Measurements from ENCODE around the gene SPRR4. TPM values are rescaled to one million over a fixed set of nuclear protein-coding genes. Genes with fewer than 3 reads are reported as not detected.

Gene SPRR4
- total RNA-seq, 2 experiments from 2014 or later = not detected

DNA sequence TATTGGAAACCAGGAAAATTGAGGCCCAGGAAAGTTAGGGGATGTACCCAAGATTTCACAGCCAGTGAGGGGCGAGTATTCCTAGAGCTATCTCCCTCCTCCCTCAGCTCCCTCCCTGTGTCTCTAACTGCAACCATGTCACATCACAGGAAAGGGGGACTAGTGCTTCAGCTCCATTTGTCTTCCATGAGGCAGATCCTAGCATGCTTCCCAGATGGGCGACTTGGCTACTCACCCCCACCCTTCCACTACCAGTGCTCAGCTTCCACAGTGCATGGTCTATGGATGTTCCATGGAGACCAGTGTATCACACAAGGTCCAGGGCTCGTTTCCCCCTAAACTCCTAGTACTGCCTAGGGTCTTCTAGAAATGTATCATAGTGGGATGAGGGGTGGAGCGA lies 4.6 kb upstream of the SPRR4 start:
- no peak overlapping the region for H3K4me3 ChIP-seq (ENCODE audit: low read depth, low read length, poor library complexity, severe bottlenecking)
- BruUV-seq (replicated peaks) = no TSS peak
- H4K20me1 ChIP-seq (ENCODE audit: insufficient read depth, low read length) = no peaks in the 10 kb centered on the region
- no peaks in the 10 kb centered on the region for H3K4me1 ChIP-seq (ENCODE audit: insufficient read depth, low read length, poor library complexity, severe bottlenecking)
- DNase-seq (ENCODE audit: low spot score) = no peak
- ChIA-PET POLR2A (no interaction called here), CTCF (ENCODE audit: unreplicated experiment) (no interaction called here)
- no peaks in the 10 kb centered on the region for H3K79me2 ChIP-seq (ENCODE audit: insufficient read depth, low read depth, low read length)
- H3K27ac ChIP-seq (ENCODE audit: low read depth, low read length, poor library complexity, severe bottlenecking) = no peak overlapping the region
- H3K9me3 ChIP-seq (ENCODE audit: low read length) = no peaks in the 10 kb centered on the region
- H3K9me2 ChIP-seq (ENCODE audit: insufficient read depth, low read length) = no peaks in the 10 kb centered on the region
- no peaks in the 10 kb centered on the region for H3K36me3 ChIP-seq (ENCODE audit: insufficient read depth, low read length)
- H2AFZ ChIP-seq (ENCODE audit: low read length) = no peak overlapping the region
- no peak for TF ChIP-seq EZH2phosphoT487 (IDR thresholded peaks at IDR 0.05; ENCODE audit: borderline replicate concordance, low read depth, low read length)
- TF ChIP-seq, protein P1, sequence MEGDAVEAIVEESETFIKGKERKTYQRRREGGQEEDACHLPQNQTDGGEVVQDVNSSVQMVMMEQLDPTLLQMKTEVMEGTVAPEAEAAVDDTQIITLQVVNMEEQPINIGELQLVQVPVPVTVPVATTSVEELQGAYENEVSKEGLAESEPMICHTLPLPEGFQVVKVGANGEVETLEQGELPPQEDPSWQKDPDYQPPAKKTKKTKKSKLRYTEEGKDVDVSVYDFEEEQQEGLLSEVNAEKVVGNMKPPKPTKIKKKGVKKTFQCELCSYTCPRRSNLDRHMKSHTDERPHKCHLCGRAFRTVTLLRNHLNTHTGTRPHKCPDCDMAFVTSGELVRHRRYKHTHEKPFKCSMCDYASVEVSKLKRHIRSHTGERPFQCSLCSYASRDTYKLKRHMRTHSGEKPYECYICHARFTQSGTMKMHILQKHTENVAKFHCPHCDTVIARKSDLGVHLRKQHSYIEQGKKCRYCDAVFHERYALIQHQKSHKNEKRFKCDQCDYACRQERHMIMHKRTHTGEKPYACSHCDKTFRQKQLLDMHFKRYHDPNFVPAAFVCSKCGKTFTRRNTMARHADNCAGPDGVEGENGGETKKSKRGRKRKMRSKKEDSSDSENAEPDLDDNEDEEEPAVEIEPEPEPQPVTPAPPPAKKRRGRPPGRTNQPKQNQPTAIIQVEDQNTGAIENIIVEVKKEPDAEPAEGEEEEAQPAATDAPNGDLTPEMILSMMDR (conservative IDR thresholded peaks at IDR 0.05; ENCODE audit: low read length) = no peak
- intact Hi-C loops (cut with micrococcal nuclease; ENCODE audit: unreplicated experiment) = no loop called here
- no peak overlapping the region for H3K4me2 ChIP-seq (ENCODE audit: low read length)

DNA sequence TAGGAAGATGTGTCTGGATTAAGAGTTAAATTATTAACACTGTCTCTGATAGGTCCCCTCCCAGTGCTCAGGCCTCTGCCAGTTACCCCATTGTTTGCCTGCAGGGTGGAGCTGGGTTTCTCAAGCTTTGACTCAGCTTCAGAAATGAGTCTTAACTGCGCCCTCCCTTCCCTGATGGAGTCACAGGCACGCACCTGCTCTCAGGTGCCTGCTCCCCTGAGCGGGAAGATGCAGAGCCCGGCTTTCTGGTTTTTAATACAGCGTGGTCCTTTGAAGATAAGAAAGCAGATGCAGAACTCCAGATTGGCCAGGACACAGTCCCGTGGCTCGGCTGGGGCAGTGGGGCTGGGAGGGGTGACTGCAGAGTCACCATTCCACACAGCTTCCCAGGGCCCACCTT lies 3.2 kb upstream of the SPRR4 start:
- CTCF ChIA-PET (ENCODE audit: unreplicated experiment) = no interaction called here
- no peak for TF ChIP-seq EZH2phosphoT487 (IDR thresholded peaks at IDR 0.05; ENCODE audit: borderline replicate concordance, low read depth, low read length)
- TF ChIP-seq, protein P1 (conservative IDR thresholded peaks at IDR 0.05; ENCODE audit: low read length) = no peak

DNA sequence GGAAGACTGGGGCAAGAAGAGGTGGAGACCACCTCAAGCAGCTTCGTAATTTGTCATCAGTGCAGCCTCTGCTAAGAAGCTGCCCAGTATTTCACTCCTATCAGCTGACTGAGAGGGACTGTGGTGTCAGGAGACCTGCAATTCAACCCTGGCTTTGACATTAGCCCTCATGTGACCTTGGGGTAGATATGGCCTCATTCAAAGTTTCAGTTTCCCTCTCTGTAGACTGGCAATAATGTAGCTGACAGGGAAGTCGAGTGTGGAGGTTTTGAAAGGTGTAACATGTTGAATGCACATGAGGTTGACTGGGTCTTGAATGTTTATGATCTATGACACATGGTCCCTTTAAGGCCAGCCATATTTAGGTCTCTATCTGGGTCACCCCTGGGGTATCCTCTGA lies 2.2 kb upstream of the SPRR4 start:
- no peak overlapping the region for H3K4me3 ChIP-seq (ENCODE audit: low read depth, low read length, poor library complexity, severe bottlenecking)
- ChIA-PET CTCF (ENCODE audit: unreplicated experiment) (no interaction called here), POLR2A (no interaction called here)
- H3K9me2 ChIP-seq (ENCODE audit: insufficient read depth, low read length) = no peaks in the 10 kb centered on the region
- H3K36me3 ChIP-seq (ENCODE audit: insufficient read depth, low read length) = no peaks in the 10 kb centered on the region
- no peaks in the 10 kb centered on the region for H3K79me2 ChIP-seq (ENCODE audit: insufficient read depth, low read depth, low read length)
- H3K4me1 ChIP-seq (ENCODE audit: insufficient read depth, low read length, poor library complexity, severe bottlenecking) = no peaks in the 10 kb centered on the region
- no peak overlapping the region for H2AFZ ChIP-seq (ENCODE audit: low read length)
- H3K27ac ChIP-seq (ENCODE audit: low read depth, low read length, poor library complexity, severe bottlenecking) = no peak overlapping the region
- no peak overlapping the region for H3K4me2 ChIP-seq (ENCODE audit: low read length)
- no peaks in the 10 kb centered on the region for H4K20me1 ChIP-seq (ENCODE audit: insufficient read depth, low read length)
- TF ChIP-seq EZH2phosphoT487 (IDR thresholded peaks at IDR 0.05; ENCODE audit: borderline replicate concordance, low read depth, low read length) = no peak
- TF ChIP-seq, protein P1 (conservative IDR thresholded peaks at IDR 0.05; ENCODE audit: low read length) = no peak
- DNase-seq (ENCODE audit: low spot score) = no peak
- H3K9me3 ChIP-seq (ENCODE audit: low read length) = no peaks in the 10 kb centered on the region
- no TSS peak for BruUV-seq (replicated peaks)
- intact Hi-C loops (cut with micrococcal nuclease; ENCODE audit: unreplicated experiment) = no loop called here

More for the DNA sequence above, 3.2 kb upstream of the SPRR4 start:
- Histone ChIP-seq H3K79me2 (ENCODE audit: insufficient read depth, low read depth, low read length) (no peaks in the 10 kb centered on the region), H3K27ac (ENCODE audit: low read depth, low read length, poor library complexity, severe bottlenecking) (no peak overlapping the region), H3K9me3 (ENCODE audit: low read length) (no peaks in the 10 kb centered on the region), H3K4me1 (ENCODE audit: insufficient read depth, low read length, poor library complexity, severe bottlenecking) (no peaks in the 10 kb centered on the region), H2AFZ (ENCODE audit: low read length) (no peak overlapping the region), H3K9me2 (ENCODE audit: insufficient read depth, low read length) (no peaks in the 10 kb centered on the region), H3K36me3 (ENCODE audit: insufficient read depth, low read length) (no peaks in the 10 kb centered on the region), H4K20me1 (ENCODE audit: insufficient read depth, low read length) (no peaks in the 10 kb centered on the region), H3K4me3 (ENCODE audit: low read depth, low read length, poor library complexity, severe bottlenecking) (no peak overlapping the region), H3K4me2 (ENCODE audit: low read length) (no peak overlapping the region)
- DNase-seq (ENCODE audit: low spot score) = no peak
- intact Hi-C loops (cut with micrococcal nuclease; ENCODE audit: unreplicated experiment) = no loop called here
- no TSS peak for BruUV-seq (replicated peaks)
- POLR2A ChIA-PET = interaction anchor here (0.6 to 0.7 kb wide), 2 partner anchors 230 to 563 kb away, joined by 3 read pairs; no protein-coding TSS in a partner anchor
